Body of pancreas (tissue), 4 donors: ENCODE results near the gene CKB.
"Not testable (repeated sequence)": the region's sequence is repeated elsewhere in the genome, so short reads cannot be mapped to it uniquely, and the experiment has no call there.

ENCODE experiments used
- POLR2A ChIP-seq, 3 donors: fragments of 450-650 bp; IDR thresholded peaks; one replicate each; pipeline ENCODE4 v1.6.1; 2016; ENCODE audit warnings: antibody characterized with exemption in 3 of 3, mild to moderate bottlenecking in 2 of 3
- TF ChIP-seq, protein P1 (sequence below), 7 experiments: fragments of 450-650 bp in 4 of 7; fragments of 200-600 bp in 3 of 7; sonication (generic) in 3 of 7; IDR thresholded peaks; one replicate each; pipeline ENCODE4 v1.5.1; 2016 to 2019; ENCODE audit warnings: antibody characterized with exemption in 7 of 7

DNA sequence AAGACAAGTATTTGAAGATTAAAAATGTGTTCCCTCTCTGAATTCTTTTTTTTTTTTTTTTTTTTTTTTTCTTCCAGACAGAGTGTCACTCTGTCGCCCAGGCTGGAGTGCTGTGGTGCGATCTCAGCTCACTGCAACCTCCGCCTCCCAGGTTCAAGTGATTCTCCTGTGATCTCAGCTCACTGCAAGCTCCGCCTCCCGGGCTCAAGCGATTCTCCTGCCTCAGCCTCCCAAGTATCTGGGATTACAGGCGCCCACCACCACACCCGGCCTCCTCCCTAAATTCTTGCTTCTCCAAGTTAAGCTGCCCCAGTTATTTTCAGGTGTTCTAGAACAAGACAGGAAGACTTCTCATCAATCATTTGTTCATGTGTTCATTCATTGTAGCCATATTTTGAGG is 10.4 kb downstream of the CKB start:
- TF ChIP-seq POLR2A (IDR thresholded peaks at IDR 0.05), result not testable (repeated sequence)
- TF ChIP-seq, protein P1, sequence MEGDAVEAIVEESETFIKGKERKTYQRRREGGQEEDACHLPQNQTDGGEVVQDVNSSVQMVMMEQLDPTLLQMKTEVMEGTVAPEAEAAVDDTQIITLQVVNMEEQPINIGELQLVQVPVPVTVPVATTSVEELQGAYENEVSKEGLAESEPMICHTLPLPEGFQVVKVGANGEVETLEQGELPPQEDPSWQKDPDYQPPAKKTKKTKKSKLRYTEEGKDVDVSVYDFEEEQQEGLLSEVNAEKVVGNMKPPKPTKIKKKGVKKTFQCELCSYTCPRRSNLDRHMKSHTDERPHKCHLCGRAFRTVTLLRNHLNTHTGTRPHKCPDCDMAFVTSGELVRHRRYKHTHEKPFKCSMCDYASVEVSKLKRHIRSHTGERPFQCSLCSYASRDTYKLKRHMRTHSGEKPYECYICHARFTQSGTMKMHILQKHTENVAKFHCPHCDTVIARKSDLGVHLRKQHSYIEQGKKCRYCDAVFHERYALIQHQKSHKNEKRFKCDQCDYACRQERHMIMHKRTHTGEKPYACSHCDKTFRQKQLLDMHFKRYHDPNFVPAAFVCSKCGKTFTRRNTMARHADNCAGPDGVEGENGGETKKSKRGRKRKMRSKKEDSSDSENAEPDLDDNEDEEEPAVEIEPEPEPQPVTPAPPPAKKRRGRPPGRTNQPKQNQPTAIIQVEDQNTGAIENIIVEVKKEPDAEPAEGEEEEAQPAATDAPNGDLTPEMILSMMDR (IDR thresholded peaks at IDR 0.05), result not testable (repeated sequence)
